ENCODE data around the gene IGSF8. TPM values are rescaled to one million over a fixed set of nuclear protein-coding genes. Genes with fewer than 3 reads are reported as not detected.

Gene IGSF8
- total and polyA plus RNA-seq, 4 donors, result 23.5 to 39.5 (median 26.8) TPM

- TF ChIP-seq CTCF (IDR thresholded peaks at IDR 0.05; ENCODE audit: control extremely low read depth, extremely low read depth), result peak; percentile 17
- H3K27ac ChIP-seq (ENCODE audit: low read depth in 1 of 2, low read length in 1 of 2), result no peak overlapping the region
- 5% methylated on average over 11 of the region's 11 CpGs for WGBS, 2 donors
These were observed 51.8 kb downstream of the IGSF8 start for GRCh38 chr1:160046494-160047110.

DNA sequence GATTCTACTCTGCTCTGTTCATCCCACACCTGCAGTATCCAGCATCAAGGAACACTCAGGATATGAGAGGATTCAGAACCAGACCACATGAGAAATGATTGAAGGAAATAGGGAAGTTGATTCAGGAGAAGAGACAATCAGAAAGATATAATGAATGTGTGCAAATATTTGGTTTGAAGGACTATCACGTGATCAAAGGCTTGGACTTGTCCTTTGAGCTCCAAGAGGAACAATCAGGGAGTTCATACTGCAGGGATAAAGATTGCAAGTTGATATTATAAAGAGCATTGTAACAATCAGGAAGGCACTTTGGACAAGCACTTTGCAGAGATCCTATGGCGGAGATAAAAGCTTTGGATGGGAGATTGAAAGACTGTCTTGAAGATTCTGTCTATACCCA, 52.8 kb downstream of the IGSF8 start:
- Histone ChIP-seq H3K4me3 (no peak overlapping the region), H3K27me3 (ENCODE audit: control insufficient read depth in 3 of 3, insufficient read depth in 3 of 3, low read length in 2 of 3) (peaks cover 0 to 8% (median 0%) of the 10 kb centered on the region in 3 donors), H3K27ac (ENCODE audit: low read depth in 1 of 2, low read length in 1 of 2) (no peak overlapping the region), H3K36me3 (ENCODE audit: control insufficient read depth in 4 of 4, insufficient read depth in 4 of 4, low read length in 4 of 4) (no peaks in the 10 kb centered on the region), H3K4me1 (ENCODE audit: control insufficient read depth in 5 of 5, insufficient read depth in 5 of 5, low read length in 5 of 5) (peaks cover 0 to 20% (median 11%) of the 10 kb centered on the region in 5 donors), H3K9me3 (ENCODE audit: control insufficient read depth in 4 of 4, insufficient read depth in 3 of 4, low read length in 3 of 4) (no peaks in the 10 kb centered on the region), H3K9ac (ENCODE audit: insufficient read depth in 1 of 2, low read length in 2 of 2) (no peak overlapping the region)
- DNase-seq, result no peak
- ATAC-seq (ENCODE audit: insufficient read depth, low FRiP score), result no peak
- WGBS, 2 donors, result 51 to 57% methylated on average over 2 of the region's 2 CpGs
- no peak for TF ChIP-seq CTCF (IDR thresholded peaks at IDR 0.05; ENCODE audit: control extremely low read depth, extremely low read depth)

More at GRCh38 chr1:160046494-160047110, 51.8 kb downstream of the IGSF8 start:
- peak; percentile 45 for ATAC-seq (ENCODE audit: insufficient read depth, low FRiP score)
- H3K4me1 ChIP-seq (ENCODE audit: control insufficient read depth in 5 of 5, insufficient read depth in 5 of 5, low read length in 5 of 5), result peaks cover 0 to 20% (median 11%) of the 10 kb centered on the region in 5 donors
- peak overlapping the region in 1 of 2 donors; percentile 17 for H3K9ac ChIP-seq (ENCODE audit: insufficient read depth in 1 of 2, low read length in 2 of 2)
- H3K27me3 ChIP-seq (ENCODE audit: control insufficient read depth in 3 of 3, insufficient read depth in 3 of 3, low read length in 2 of 3), result peaks cover 0 to 8% (median 0%) of the 10 kb centered on the region in 3 donors
- H3K36me3 ChIP-seq (ENCODE audit: control insufficient read depth in 4 of 4, insufficient read depth in 4 of 4, low read length in 4 of 4), result no peaks in the 10 kb centered on the region
- H3K9me3 ChIP-seq (ENCODE audit: control insufficient read depth in 4 of 4, insufficient read depth in 3 of 4, low read length in 3 of 4), result no peaks in the 10 kb centered on the region
- no peak overlapping the region for H3K4me3 ChIP-seq
- peak; percentile 84 to 90 (median 86) for DNase-seq

GRCh38 chr1:160043543-160043942, 54.9 kb downstream of the IGSF8 start:
- Histone ChIP-seq H3K9ac (ENCODE audit: insufficient read depth in 1 of 2, low read length in 2 of 2) (no peak overlapping the region), H3K36me3 (ENCODE audit: control insufficient read depth in 4 of 4, insufficient read depth in 4 of 4, low read length in 4 of 4) (no peaks in the 10 kb centered on the region), H3K4me1 (ENCODE audit: control insufficient read depth in 5 of 5, insufficient read depth in 5 of 5, low read length in 5 of 5) (peaks cover 0 to 20% (median 11%) of the 10 kb centered on the region in 5 donors), H3K27me3 (ENCODE audit: control insufficient read depth in 3 of 3, insufficient read depth in 3 of 3, low read length in 2 of 3) (peaks cover 0 to 8% (median 0%) of the 10 kb centered on the region in 3 donors), H3K27ac (ENCODE audit: low read depth in 1 of 2, low read length in 1 of 2) (no peak overlapping the region), H3K9me3 (ENCODE audit: control insufficient read depth in 4 of 4, insufficient read depth in 3 of 4, low read length in 3 of 4) (no peaks in the 10 kb centered on the region), H3K4me3 (no peak overlapping the region)
- no peak for DNase-seq
- TF ChIP-seq CTCF (IDR thresholded peaks at IDR 0.05; ENCODE audit: control extremely low read depth, extremely low read depth), result no peak
- no peak for ATAC-seq (ENCODE audit: insufficient read depth, low FRiP score)

Other genes with a start within 250 kb of the IGSF8 start
- gene VSIG8, start 236.0 kb downstream of the IGSF8 start, total RNA-seq, result under 1 TPM; 0.23 to 0.46 TPM
- gene VSIG8, start 236.0 kb downstream of the IGSF8 start, polyA plus RNA-seq, result under 1 TPM; 0.13 to 0.22 TPM
- 10 to 100 TPM; 13.6 to 29.5 TPM for gene CFAP45, start 198.5 kb downstream of the IGSF8 start, total RNA-seq
- gene CFAP45, start 198.5 kb downstream of the IGSF8 start, polyA plus RNA-seq, result 10 to 100 TPM in 1 of 2 donors, 1 to 10 TPM in 1; 9.4 to 12.5 TPM
- 100 to 1,000 TPM; 483 to 738 TPM for gene TAGLN2, start 173.1 kb downstream of the IGSF8 start, total RNA-seq
- 100 to 1,000 TPM; 760 to 788 TPM for gene TAGLN2, start 173.1 kb downstream of the IGSF8 start, polyA plus RNA-seq
- gene IGSF9, start 153.0 kb downstream of the IGSF8 start, total RNA-seq, result 1 to 10 TPM; 1.8 to 4.9 TPM
- gene IGSF9, start 153.0 kb downstream of the IGSF8 start, polyA plus RNA-seq, result 1 to 10 TPM; 1.4 to 2.2 TPM
- under 1 TPM; 0.43 to 0.74 TPM for gene SLAMF9, start 144.4 kb downstream of the IGSF8 start, total RNA-seq
- gene SLAMF9, start 144.4 kb downstream of the IGSF8 start, polyA plus RNA-seq, result under 1 TPM; 0.37 to 0.38 TPM
- gene PIGM, start 66.6 kb downstream of the IGSF8 start, total RNA-seq, result 1 to 10 TPM; 7.5 to 9.1 TPM
- gene PIGM, start 66.6 kb downstream of the IGSF8 start, polyA plus RNA-seq, result 1 to 10 TPM; 3.7 to 3.9 TPM
- under 1 TPM; 0.09 to 0.37 TPM for gene KCNJ10, start 28.5 kb downstream of the IGSF8 start, total RNA-seq
- gene KCNJ10, start 28.5 kb downstream of the IGSF8 start, polyA plus RNA-seq, result under 1 TPM; 0.02 to 0.10 TPM
- gene KCNJ9, start 17.1 kb downstream of the IGSF8 start, total RNA-seq, result not detected
- gene KCNJ9, start 17.1 kb downstream of the IGSF8 start, polyA plus RNA-seq, result not detected
- 1 to 10 TPM; 4.8 to 7.9 TPM for gene ATP1A2, start 17.1 kb upstream of the IGSF8 start, total RNA-seq
- gene ATP1A2, start 17.1 kb upstream of the IGSF8 start, polyA plus RNA-seq, result 1 to 10 TPM; 1.1 to 1.5 TPM
- under 1 TPM in 1 of 2 donors, not detected in 1; 0.06 TPM for gene ATP1A4, start 53.0 kb upstream of the IGSF8 start, total RNA-seq
- under 1 TPM; 0.08 to 0.09 TPM for gene ATP1A4, start 53.0 kb upstream of the IGSF8 start, polyA plus RNA-seq
- under 1 TPM; 0.25 to 0.37 TPM for gene CASQ1, start 92.0 kb upstream of the IGSF8 start, total RNA-seq
- under 1 TPM; 0.08 to 0.26 TPM for gene CASQ1, start 92.0 kb upstream of the IGSF8 start, polyA plus RNA-seq
- 100 to 1,000 TPM in 1 of 2 donors, 10 to 100 TPM in 1; 76.0 to 133 TPM for gene PEA15, start 106.8 kb upstream of the IGSF8 start, total RNA-seq
- gene PEA15, start 106.8 kb upstream of the IGSF8 start, polyA plus RNA-seq, result 100 to 1,000 TPM; 139 to 261 TPM
- gene DCAF8, start 163.9 kb upstream of the IGSF8 start, total RNA-seq, result 100 to 1,000 TPM; 104 to 207 TPM
- gene DCAF8, start 163.9 kb upstream of the IGSF8 start, polyA plus RNA-seq, result 10 to 100 TPM; 64.0 to 72.4 TPM
- gene PEX19, start 186.5 kb upstream of the IGSF8 start, total RNA-seq, result 10 to 100 TPM; 55.9 to 60.7 TPM
- gene PEX19, start 186.5 kb upstream of the IGSF8 start, polyA plus RNA-seq, result 10 to 100 TPM; 13.1 to 33.0 TPM
- gene COPA, start 244.6 kb upstream of the IGSF8 start, total RNA-seq, result 100 to 1,000 TPM; 158 to 159 TPM
- gene COPA, start 244.6 kb upstream of the IGSF8 start, polyA plus RNA-seq, result 10 to 100 TPM; 64.6 to 91.4 TPM
- gene NCSTN, start 244.8 kb upstream of the IGSF8 start, total RNA-seq, result 10 to 100 TPM; 72.2 to 85.9 TPM
- 10 to 100 TPM; 46.5 to 83.4 TPM for gene NCSTN, start 244.8 kb upstream of the IGSF8 start, polyA plus RNA-seq

Data from lung (tissue), 12 donors.